Measurements from ENCODE around the gene GSTK1. TPM values are rescaled to one million over a fixed set of nuclear protein-coding genes. Genes with fewer than 3 reads are reported as not detected.

The GSTK1 gene
- total and polyA plus RNA-seq, 2 of the 8 experiments (the other 6 are each of a cell fraction or from before 2014, with no cell fraction given): 25.5 to 32.5 TPM

DNA sequence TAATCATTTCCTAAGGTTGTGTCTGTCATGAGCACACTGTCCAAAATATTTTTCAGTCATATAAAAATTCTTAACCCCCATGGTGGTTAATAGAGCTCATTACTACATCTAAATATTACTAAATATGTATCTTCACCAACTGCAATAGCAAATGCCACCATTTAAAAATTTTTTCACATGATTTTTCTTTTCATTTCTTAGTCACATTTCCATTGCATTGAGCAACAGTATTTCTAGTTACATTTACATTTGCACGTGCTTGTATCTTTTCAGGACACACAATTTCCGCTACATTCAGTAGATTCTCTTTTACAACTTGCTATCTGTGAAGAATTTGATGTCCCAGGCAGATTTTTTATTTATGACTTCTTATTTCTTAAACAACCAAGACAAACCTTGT, 46.6 kb upstream of the GSTK1 start:
- no peak overlapping the region for H3K14ac ChIP-seq (ENCODE audit: insufficient read length)
- POLR2A ChIA-PET (ENCODE audit: partially characterized antibody): no interaction called here
- no peaks in the 10 kb centered on the region for H3K4me1 ChIP-seq (replicated peaks in 1 of 4; ENCODE audit: control insufficient read depth in 3 of 4, insufficient read depth in 4 of 4, low read length in 3 of 4)
- TF ChIP-seq RFX5 (IDR thresholded peaks at IDR 0.05; ENCODE audit: borderline replicate concordance, low read depth, low read length) (no peak), EP300 (IDR thresholded peaks at IDR 0.05; ENCODE audit: borderline replicate concordance in 1 of 2, low read depth in 2 of 2, low read length in 2 of 2) (no peak), SUZ12 (IDR thresholded peaks at IDR 0.05; ENCODE audit: low read length) (no peak)
- CTCF ChIA-PET (ENCODE audit: partially characterized antibody): interaction anchor here (0.8 to 11.2 kb wide), 7 partner anchors 12 to 337 kb away, joined by 3 to 480 read pairs (median 19); no protein-coding TSS in a partner anchor
- H4K91ac ChIP-seq (replicated peaks; ENCODE audit: insufficient read length, low read length): no peak overlapping the region
- H2BK5ac ChIP-seq (ENCODE audit: low read depth, low read length): no peak overlapping the region
- H3K4me2 ChIP-seq (ENCODE audit: insufficient read depth in 1 of 2, low read depth in 2 of 2, low read length in 2 of 2): no peak overlapping the region
- 89% methylated on average over 2 of the region's 2 CpGs; no CpG with 5 or more reads in 1 of the 2 experiments for WGBS, 2 experiments (ENCODE audit: extremely low coverage in 1 of 2, insufficient coverage in 1 of 2, insufficient read length in 1 of 2, insufficient replicate concordance in 2 of 2, low coverage in 1 of 2, low lambda C conversion rate in 2 of 2, missing lambda C conversion rate in 1 of 2)
- DNase-seq (ENCODE audit: low read depth in 1 of 2, low spot score in 2 of 2) (no peak), FAIRE-seq (no peak)
- no peak overlapping the region for H3K23ac ChIP-seq (ENCODE audit: insufficient read length)
- no peak overlapping the region for H2AK5ac ChIP-seq (ENCODE audit: low read depth, low read length)
- H3K36me3 ChIP-seq (ENCODE audit: control insufficient read depth in 2 of 4, insufficient read depth in 4 of 4, low read length in 3 of 4): no peaks in the 10 kb centered on the region
- H2BK20ac ChIP-seq (ENCODE audit: low read length): no peak overlapping the region
- H3K9ac ChIP-seq (replicated peaks in 1 of 4; ENCODE audit: extremely low read depth in 1 of 4, low read depth in 3 of 4, low read length in 3 of 4): no peak overlapping the region
- no peak overlapping the region for H3K4me3 ChIP-seq (ENCODE audit: extremely low read depth in 1 of 4, insufficient read depth in 2 of 4, low read depth in 3 of 4, low read length in 4 of 4)
- H2BK120ac ChIP-seq (replicated peaks; ENCODE audit: low read depth, low read length): no peak overlapping the region
- no peak overlapping the region for H2BK12ac ChIP-seq (ENCODE audit: low read depth, low read length)
- H4K8ac ChIP-seq (ENCODE audit: extremely low read depth, insufficient read depth, low read length): no peak overlapping the region
- no peak overlapping the region for H3K56ac ChIP-seq (replicated peaks; ENCODE audit: insufficient read length, low read depth, low read length)
- no peaks in the 10 kb centered on the region for H4K20me1 ChIP-seq (replicated peaks in 1 of 2; ENCODE audit: control insufficient read depth in 1 of 2, insufficient read depth in 2 of 2, low read length in 2 of 2)
- H3K27ac ChIP-seq (ENCODE audit: low read depth, low read length): no peak overlapping the region
- no peak overlapping the region for H2AFZ ChIP-seq (ENCODE audit: low read length)
- H3K27me3 ChIP-seq (replicated peaks in 1 of 4; ENCODE audit: control insufficient read depth in 3 of 4, extremely low read depth in 1 of 4, insufficient read depth in 3 of 4, low read length in 3 of 4): no peaks in the 10 kb centered on the region
- no peak overlapping the region for H3K4ac ChIP-seq (replicated peaks; ENCODE audit: insufficient read length, low read depth, low read length)
- H3K9me3 ChIP-seq (ENCODE audit: insufficient read depth in 2 of 2, low read depth in 1 of 2, low read length in 1 of 2): 0 out of 4 replicates have a peak, but pooled peaks cover 0 to 1% of the 10 kb centered on the region in 2 experiments
- no peak overlapping the region for H4K5ac ChIP-seq (ENCODE audit: insufficient read length, low read depth, low read length)
- H3K79me2 ChIP-seq (ENCODE audit: control insufficient read depth in 1 of 2, insufficient read depth in 2 of 2, low read length in 2 of 2): no peaks in the 10 kb centered on the region
- no peak overlapping the region for H3K18ac ChIP-seq (ENCODE audit: extremely low read depth, low read length)
- no peaks in the 10 kb centered on the region for H3K23me2 ChIP-seq (ENCODE audit: low read depth, low read length)
- H3K79me1 ChIP-seq (ENCODE audit: low read depth, low read length): no peaks in the 10 kb centered on the region
- H2BK15ac ChIP-seq (ENCODE audit: low read length): no peak overlapping the region
